Stimulated activated CD4-positive, alpha-beta T cell treated with anti-CD3 and anti-CD28 coated beads, Interleukin-12 subunit alpha, Interleukin-12 subunit beta, amount 100 ng/mL, for 4 hours (primary cell): ENCODE results near the gene SOS1.
"Not testable (repeated sequence)": the region's sequence is repeated elsewhere in the genome, so short reads cannot be mapped to it uniquely, and the experiment has no call there.

Source experiments
- DNase-seq: peaks from one replicate; pipeline ENCODE4 v3.0.0-alpha.2; 2020

The SOS1 gene

GRCh38 chr2:39138187-39138836 lies 17.5 kb upstream of the SOS1 start:
- not testable (repeated sequence) for DNase-seq

DNA sequence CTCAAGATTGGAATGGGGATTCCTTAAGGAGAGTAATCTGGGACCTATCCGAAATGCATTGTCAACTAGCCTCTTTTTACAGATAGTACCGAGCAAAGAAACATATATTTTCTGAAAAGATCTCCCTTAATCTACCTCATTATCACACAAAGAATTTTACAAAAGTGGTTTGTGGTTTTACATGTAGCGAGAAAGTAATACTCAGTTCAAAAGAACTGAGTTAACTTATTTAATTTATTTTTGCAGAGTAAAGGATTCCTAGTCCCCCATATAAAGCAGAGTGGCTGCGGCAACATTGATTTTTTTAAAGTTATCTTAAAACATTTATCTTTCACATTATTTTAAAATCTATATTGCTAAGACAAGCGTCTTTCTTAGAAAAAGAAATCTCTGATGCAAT lies 15.9 kb upstream of the SOS1 start:
- no peak for DNase-seq

DNA sequence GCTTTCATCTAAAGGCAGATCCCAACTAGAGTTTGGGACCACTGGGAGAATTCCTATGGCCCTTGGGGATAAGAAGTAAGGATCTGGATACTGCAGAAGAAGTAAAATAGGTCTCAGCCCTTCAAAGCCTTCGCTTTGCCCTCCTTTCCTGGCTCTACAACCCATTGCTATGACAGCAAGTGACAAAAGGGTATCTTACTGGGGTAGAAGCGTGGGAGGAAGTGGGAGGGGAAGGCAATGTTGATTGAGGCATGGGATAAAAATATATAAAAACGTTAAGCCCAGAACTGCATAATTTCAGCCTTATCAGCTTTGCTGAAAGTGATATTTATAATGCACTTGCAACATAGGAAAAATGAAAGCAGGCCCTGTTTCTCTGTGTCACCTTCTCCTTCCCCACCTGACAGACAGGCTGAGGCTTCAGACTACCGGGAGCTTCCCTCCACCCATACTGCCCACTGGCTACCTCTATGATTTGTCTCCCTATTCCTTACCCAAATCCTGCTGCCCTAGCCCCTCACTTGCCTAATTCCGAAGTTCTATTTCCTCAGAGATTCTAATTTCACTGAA lies 14.9 kb upstream of the SOS1 start:
- DNase-seq, result no peak

DNA sequence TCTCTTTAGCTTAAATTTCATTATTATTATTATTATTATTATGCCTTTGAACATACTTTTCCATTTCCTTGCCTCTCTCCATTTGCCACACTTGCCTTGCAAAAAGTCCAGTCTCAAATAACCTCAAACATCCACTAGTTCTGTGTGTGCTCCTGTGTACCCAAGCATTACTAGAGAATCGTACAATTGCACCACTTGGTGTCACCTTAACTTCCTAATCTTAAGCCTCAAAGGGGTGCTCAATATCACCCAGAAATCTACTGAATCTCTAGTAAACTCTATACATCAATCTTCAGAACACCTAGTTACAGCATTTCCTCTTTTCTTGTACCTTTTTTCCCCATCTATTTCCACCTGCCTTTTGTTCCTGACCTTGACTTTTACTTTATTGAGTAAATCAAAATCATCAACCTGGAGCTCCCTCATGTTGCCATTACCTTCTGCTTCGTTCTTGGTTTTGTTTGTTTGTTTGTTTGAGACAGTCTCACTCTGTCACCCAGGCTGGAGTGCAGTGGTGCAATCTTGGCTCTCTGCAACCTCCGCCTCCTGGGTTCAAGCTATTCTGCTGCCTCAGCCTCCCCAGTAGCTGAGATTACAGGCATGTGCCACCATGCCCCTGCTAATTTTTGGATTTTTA lies 12.5 kb upstream of the SOS1 start:
- DNase-seq, result no peak

GRCh38 chr2:39128919-39129391 lies 8.1 kb upstream of the SOS1 start:
- peak; percentile 48 for DNase-seq

DNA sequence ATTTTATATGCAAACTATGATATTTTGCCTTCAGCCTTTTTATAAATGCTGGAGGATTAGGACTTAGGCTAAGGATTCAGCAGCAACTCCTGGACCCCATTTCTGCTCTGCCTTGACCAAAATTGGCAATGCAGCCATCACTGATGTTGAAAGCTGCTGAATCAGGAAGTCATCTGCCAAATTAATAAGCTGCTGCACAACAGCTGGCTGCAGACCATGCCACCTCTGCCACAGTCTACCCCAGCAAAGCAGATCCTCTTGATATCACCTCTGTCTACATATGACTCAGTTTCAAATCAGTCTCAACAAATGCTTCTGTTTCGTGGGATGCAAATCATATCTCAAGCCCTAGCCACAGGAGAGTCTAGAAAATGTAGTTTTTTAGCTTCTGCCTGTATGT lies 7.1 kb upstream of the SOS1 start:
- peak; percentile 18 for DNase-seq

DNA sequence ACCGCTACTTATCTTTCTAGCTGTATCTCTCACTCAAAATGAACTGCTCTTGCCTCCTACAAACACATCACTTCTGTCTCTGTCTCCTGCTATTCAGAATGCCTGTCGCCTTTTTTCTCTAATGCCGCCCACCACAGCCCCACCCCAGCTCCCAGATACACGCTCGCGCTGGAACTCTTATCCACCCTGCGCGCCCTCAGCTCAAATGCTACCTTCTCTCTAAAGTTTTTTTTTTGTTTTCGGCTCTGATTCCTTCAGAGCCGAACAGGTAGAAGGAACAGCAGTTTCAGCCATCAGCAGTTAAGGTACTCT lies 3.9 kb upstream of the SOS1 start:
- DNase-seq, result peak; percentile 13

DNA sequence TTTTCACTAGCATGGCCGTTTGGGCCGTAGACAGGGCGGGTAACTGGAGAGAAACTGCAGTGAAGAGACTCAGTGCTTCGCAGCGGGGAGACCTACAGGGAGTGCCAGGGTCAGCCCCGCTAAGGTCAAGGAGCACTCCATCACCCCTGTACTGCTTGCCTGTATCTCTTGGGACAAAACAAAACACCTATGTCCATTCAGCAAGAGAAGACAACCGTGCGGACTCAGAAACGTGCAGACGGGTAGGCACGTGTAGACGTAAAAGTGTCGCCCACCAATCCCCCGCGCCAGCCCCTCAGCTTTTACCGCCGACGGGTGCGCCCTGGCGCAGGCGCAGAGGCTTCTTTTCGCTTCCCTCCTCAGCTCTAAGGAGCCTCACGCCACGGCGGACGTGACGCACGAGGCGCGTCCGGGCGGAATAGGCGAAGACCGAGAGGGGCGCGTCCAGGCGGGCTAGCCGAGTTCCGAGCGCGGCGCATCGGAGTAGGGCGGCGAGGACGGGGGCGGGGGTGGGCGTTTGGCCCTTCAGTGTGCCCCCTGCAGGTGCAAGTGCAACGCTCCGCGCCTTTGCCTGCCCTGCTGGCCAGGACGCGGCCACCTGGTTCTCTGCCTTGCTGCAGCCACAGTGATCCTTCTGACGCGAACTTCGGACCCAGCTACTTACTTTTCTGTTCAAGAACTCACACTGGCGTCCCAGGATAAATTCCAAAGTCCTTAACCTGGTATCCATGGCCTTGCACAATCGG lies 3.3 kb upstream of the SOS1 start:
- peak; percentile 92 for DNase-seq

GRCh38 chr2:39123436-39123999 lies 2.7 kb upstream of the SOS1 start:
- DNase-seq, result no peak

DNA sequence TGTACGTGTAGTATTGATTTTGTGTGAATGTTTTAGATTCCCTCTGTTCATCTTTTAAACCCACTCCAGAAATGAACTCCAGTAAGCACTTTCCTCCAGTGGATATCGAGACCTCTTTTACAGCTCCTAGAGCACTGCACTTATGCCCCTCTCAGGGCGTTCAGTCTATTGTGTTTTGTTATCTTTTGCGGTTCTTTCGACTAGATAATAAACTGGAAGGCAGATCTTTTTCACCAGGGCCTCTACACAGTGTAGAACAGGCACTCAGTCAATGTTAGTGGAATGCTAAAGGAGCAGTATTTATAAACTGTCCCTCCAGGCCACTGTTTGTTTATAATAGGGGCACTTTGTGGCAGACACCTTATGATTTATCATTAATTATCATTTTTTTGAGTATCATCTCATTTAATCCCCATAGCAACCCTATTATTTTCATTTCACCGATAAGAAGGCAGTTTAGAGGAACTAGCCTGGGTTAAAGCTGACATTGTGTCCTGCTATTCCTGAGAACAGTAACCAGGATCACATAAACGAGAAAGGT lies 742 bp upstream of the SOS1 start:
- DNase-seq, result no peak

GRCh38 chr2:39120521-39120770 lies 405 bp downstream of the SOS1 start:
- DNase-seq, result no peak

DNA sequence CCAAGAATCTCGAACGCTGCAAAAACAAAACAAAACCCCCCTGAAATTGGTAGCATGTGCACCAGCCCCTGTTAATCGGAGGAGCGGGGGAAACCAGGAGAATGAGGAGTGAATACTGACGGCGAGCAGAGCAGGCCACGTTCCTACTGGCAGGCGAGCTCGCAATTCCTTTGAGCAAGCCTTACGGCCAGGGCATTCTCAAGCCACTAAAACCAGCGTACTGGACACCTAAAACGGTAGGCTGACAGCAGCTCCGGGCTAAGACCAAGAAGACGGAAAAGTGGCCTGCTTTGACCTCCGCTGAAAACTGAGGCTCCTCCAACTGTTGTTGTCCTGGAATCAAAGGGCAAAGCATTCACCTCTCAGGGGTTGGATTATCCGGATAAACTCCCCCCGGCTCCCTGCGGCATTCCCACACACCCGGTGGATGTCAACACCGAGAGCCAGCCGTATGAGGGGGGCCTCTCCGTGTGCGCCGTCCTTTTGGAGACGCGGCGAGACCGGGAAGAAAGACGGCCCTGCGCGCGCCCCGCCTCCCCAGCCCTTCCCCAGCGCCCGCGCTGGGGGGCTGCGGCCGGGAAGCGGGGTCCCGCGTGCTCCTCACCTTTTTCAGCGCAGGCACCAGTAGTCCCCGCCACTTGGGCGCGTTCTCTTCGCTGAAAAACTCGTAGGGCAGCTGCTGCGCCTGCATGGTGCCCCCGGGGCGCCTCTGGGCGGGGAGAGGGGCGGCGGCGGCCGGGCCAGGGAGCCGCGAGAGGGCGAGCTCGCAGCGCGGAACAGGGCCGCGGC lies 925 bp downstream of the SOS1 start:
- peak; percentile 56 for DNase-seq

GRCh38 chr2:39118786-39119499 lies 1.9 kb downstream of the SOS1 start:
- DNase-seq, result no peak

DNA sequence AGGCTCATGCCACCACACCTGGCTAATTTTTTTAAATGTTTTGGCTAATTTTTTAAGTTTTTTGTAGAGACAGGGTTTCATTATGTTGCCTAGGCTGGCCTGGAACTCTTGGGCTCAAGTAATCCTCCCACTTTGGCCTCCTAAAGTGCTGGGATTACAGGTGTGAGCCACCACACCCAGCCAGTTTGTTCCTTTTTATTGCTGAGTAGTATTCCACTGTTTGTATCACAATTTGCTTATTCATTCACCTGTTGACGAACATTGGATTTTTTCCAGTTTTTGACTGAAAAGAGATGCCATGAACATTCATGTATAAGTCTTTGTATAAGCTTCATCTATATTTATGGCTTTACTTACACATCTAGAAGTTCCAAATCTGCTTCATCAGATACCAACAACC lies 5.3 kb downstream of the SOS1 start:
- DNase-seq, result no peak

GRCh38 chr2:39114771-39115170 lies 6.1 kb downstream of the SOS1 start:
- no peak for DNase-seq

DNA sequence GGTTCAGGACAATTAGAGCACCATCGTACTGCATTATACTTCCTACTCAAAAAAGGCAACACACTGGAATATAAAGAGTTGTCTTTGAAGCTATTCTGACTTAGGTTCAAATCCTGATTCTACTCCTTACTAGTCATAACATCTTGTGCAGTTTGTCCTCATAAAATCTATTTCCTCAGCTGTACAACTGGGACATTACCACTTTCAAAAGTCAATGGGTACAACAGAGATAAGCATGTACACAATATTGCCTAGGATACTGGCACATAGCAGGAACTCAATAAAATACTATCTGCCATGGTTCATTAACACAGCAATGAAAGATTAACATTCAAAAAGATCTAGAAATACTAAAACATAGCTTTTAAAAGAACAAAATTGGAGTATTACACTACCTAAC lies 11.3 kb downstream of the SOS1 start:
- DNase-seq, result no peak

DNA sequence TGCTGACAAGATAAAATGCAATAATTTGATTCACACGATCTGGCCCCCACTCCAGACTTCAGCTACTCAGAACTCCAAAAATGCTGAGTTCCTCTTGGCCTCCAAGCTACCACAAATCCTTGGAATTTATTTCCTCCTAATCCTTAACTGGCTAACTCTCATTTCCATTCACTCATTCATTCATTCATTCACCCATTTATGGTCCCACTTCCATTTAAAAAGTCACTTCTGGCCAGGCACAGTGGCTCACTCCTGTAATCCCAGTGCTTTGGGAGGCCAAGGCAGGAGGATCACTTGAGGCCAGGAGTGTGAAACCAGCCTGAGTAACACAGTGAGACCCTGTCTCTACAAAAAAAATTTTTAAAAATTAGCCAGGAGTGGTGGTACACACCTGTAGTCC lies 12.5 kb downstream of the SOS1 start:
- DNase-seq, result no peak

- DNase-seq, result no peak
Observed at GRCh38 chr2:39107724-39108273, 13.1 kb downstream of the SOS1 start.

GRCh38 chr2:39107156-39107555 lies 13.7 kb downstream of the SOS1 start:
- no peak for DNase-seq

DNA sequence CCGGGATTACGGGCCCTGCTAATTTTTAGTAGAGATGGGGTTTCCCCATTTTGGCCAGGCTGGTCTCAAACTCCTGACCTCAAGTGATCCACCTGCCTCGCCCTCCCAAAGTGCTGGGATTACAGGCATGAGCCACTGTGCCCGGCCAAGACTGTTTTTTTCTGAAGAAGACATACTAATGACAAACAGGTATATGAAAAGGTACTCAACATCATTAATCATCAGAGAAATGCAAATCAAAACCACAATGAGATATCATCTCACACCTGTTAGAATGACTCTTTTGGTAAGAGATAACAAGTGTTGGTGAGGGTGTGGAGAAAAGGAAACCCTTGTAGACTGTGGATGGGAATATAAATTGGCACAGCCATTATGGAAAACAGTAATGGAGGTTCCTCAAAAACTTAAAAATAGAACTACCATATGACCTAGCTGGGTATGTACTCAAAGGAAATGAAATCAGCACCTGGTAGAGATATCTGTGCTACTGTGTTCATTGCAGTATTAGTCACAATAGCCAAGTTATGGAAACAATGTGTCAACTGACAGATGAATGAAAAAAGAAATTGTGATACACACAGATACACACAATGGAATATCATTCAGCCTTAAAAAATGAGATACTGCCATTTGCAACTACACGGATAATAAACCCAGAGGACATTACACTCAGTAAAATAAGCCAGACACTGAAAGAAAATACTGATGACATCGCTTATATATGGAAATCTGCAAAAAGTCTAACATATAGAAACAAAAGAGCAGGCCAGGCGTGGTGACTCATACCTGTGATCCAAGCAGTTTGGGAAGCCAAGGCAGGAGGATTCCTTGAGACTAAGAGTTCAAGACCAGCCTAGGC lies 20.8 kb downstream of the SOS1 start:
- no peak for DNase-seq
